ENCODE results near the gene KCNQ1. TPM values are rescaled to one million over a fixed set of nuclear protein-coding genes. Genes with fewer than 3 reads are reported as not detected.

KCNQ1 gene
- total RNA-seq, 1 experiment from 2014 or later: 1.0 TPM

DNA sequence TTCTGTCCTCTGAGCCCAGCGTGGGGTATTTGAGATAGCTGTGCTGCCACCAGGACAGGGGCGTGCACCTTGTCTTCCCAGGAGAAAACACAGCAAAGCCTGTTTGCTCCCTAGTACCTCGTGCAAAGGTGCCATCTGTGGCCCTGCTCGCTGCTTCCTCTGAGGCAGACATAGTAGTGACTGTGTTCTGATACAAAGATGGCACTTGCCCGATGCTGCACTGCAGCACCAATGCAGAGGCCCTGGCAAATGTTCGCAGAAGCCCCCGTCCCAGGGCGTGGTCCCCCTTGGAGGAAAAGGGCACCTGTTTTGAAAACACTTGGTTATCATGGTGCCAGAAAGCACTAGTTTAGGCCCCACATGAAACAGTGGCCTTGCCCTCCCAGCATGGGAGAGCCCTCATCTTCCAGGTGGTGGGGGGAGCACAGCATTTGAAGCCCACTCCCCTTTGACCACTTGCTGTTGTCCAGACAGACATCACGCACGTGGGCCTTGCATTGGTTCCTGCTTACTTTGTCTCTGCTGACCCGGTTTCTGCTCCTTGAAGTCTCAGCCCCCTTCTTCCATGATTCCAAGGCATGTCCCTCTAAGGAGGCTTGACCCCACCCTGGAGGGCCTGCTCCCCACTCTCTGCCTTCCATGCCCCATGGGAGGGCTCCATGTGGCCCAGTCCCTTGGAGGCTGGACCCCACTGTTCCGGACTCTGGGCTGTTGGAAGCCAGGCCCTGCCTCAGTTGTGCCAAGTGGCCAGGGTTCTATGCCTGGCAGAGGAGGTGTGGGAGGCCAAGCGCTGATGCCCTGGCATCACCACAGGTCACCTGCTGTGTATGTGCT lies 145.5 kb downstream of the KCNQ1 start:
- ChIA-PET POLR2A (no interaction called here), CTCF (no interaction called here)
- TF ChIP-seq, protein P1, sequence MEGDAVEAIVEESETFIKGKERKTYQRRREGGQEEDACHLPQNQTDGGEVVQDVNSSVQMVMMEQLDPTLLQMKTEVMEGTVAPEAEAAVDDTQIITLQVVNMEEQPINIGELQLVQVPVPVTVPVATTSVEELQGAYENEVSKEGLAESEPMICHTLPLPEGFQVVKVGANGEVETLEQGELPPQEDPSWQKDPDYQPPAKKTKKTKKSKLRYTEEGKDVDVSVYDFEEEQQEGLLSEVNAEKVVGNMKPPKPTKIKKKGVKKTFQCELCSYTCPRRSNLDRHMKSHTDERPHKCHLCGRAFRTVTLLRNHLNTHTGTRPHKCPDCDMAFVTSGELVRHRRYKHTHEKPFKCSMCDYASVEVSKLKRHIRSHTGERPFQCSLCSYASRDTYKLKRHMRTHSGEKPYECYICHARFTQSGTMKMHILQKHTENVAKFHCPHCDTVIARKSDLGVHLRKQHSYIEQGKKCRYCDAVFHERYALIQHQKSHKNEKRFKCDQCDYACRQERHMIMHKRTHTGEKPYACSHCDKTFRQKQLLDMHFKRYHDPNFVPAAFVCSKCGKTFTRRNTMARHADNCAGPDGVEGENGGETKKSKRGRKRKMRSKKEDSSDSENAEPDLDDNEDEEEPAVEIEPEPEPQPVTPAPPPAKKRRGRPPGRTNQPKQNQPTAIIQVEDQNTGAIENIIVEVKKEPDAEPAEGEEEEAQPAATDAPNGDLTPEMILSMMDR (IDR thresholded peaks at IDR 0.05; ENCODE audit: insufficient read depth in 1 of 2, low read depth in 1 of 2, low read length in 1 of 2, severe bottlenecking in 1 of 2, unreplicated experiment in 1 of 2): no peak
- Mint-ChIP-seq H3K4me1 (ENCODE audit: low read depth, unreplicated experiment) (no peaks in the 10 kb centered on the region), H3K36me3 (ENCODE audit: insufficient read depth, unreplicated experiment) (no peaks in the 10 kb centered on the region), H3K9me3 (ENCODE audit: unreplicated experiment) (no peaks in the 10 kb centered on the region), H3K27me3 (ENCODE audit: insufficient read depth, unreplicated experiment) (peaks cover 8% of the 10 kb centered on the region), H3K27ac (ENCODE audit: unreplicated experiment) (no peak overlapping the region), H3K4me3 (ENCODE audit: unreplicated experiment) (no peak overlapping the region)
- Histone ChIP-seq H3K9me3 (no peaks in the 10 kb centered on the region; the same call in 1 of the 2 replicates), H3K27me3 (replicated peaks; ENCODE audit: control insufficient read depth, insufficient read depth, low read length) (no peaks in the 10 kb centered on the region; the same call in 1 of the 2 replicates), H3K4me1 (no peaks in the 10 kb centered on the region), H3K4me3 (ENCODE audit: low read depth, low read length) (no peak overlapping the region), H3K36me3 (ENCODE audit: control insufficient read depth, insufficient read depth, low read length) (no peaks in the 10 kb centered on the region)
- no TSS peak for BruUV-seq (replicated peaks)
- DNase-seq: no peak
- intact Hi-C loops (cut with micrococcal nuclease; ENCODE audit: unreplicated experiment): no loop called here

DNA sequence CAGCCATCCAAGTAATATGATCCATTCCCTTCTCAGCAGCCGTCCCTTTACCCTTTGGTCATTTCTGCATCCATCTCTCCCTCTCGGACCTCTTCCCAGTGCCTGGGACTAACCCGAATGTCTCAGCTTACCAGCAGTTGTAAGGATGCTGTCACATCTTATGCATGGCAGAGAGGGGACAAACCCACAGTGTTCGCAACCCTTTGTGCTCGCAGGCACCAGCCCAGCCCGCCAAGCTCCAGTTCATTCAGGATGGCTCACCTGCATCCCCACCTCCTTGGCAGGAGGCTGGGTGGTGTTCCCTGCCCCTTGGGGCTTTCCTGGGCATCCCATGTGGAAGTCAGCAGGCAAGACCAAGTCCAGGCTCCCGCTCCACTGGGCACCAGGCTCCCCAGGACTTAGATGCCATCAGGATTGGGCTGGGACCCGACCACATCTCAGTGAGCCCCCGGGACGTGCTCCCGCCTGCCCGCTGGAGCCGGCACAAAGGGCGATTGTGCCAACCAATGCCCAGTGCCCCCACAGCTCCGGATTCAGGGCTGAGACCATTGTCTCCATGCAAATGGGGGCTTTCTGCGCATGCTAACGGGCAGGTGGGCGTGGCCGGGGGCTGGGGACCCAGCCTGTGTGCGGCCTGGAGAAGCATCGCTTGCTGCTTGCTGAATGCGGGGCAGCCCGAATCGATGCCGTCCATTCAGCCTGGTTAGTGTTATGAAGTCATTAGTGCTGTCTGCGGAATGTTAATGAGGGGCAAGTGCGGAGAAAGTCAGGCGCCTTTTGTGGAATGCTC lies 146.4 kb downstream of the KCNQ1 start:
- POLR2A ChIA-PET: no interaction called here
- no peak for DNase-seq

DNA sequence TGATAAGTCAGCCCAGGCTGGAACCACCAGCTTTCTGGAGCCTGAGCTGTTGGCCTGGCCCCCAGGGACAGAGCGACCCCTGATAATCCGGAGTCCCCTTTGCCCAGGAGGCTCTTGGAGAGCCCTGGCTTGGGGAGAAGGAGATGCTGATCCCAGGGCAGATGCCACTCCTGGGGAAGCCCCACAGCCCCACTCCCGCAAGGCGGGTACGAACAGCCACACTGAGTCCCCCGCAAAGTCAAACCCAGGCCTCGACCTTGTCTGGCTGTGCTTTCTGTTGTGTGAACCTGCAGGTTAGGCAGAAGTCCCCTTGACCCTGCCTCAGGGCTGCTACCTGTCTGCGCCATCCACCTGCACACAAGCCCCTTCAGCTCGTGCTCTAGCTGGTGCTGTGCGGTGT lies 147.0 kb downstream of the KCNQ1 start:
- H3K27ac Mint-ChIP-seq (ENCODE audit: unreplicated experiment): no peak overlapping the region
- intact Hi-C loops (cut with micrococcal nuclease; ENCODE audit: unreplicated experiment): no loop called here
- no peak for DNase-seq
- peaks cover 15% of the 10 kb centered on the region for H3K27me3 Mint-ChIP-seq (ENCODE audit: insufficient read depth, unreplicated experiment)
- Histone ChIP-seq H3K36me3 (ENCODE audit: control insufficient read depth, insufficient read depth, low read length) (no peaks in the 10 kb centered on the region), H3K9me3 (no peaks in the 10 kb centered on the region; the same call in 1 of the 2 replicates), H3K27me3 (replicated peaks; ENCODE audit: control insufficient read depth, insufficient read depth, low read length) (no peaks in the 10 kb centered on the region; the same call in 1 of the 2 replicates), H3K4me3 (ENCODE audit: low read depth, low read length) (no peak overlapping the region), H3K4me1 (no peaks in the 10 kb centered on the region)
- H3K4me1 Mint-ChIP-seq (ENCODE audit: low read depth, unreplicated experiment): no peaks in the 10 kb centered on the region
- no TSS peak for BruUV-seq (replicated peaks)
- no peaks in the 10 kb centered on the region for H3K36me3 Mint-ChIP-seq (ENCODE audit: insufficient read depth, unreplicated experiment)
- TF ChIP-seq, protein P1 (IDR thresholded peaks at IDR 0.05; ENCODE audit: insufficient read depth in 1 of 2, low read depth in 1 of 2, low read length in 1 of 2, severe bottlenecking in 1 of 2, unreplicated experiment in 1 of 2): no peak
- ChIA-PET POLR2A (no interaction called here), CTCF (no interaction called here)
- H3K4me3 Mint-ChIP-seq (ENCODE audit: unreplicated experiment): no peak overlapping the region
- H3K9me3 Mint-ChIP-seq (ENCODE audit: unreplicated experiment): no peaks in the 10 kb centered on the region

More for the DNA sequence above, 146.4 kb downstream of the KCNQ1 start:
- intact Hi-C loops (cut with micrococcal nuclease; ENCODE audit: unreplicated experiment): no loop called here
- Mint-ChIP-seq H3K27ac (ENCODE audit: unreplicated experiment) (no peak overlapping the region), H3K4me1 (ENCODE audit: low read depth, unreplicated experiment) (no peaks in the 10 kb centered on the region), H3K4me3 (ENCODE audit: unreplicated experiment) (no peak overlapping the region), H3K36me3 (ENCODE audit: insufficient read depth, unreplicated experiment) (no peaks in the 10 kb centered on the region), H3K27me3 (ENCODE audit: insufficient read depth, unreplicated experiment) (peaks cover 13% of the 10 kb centered on the region), H3K9me3 (ENCODE audit: unreplicated experiment) (no peaks in the 10 kb centered on the region)
- no peaks in the 10 kb centered on the region; the same call in 1 of the 2 replicates for H3K27me3 ChIP-seq (replicated peaks; ENCODE audit: control insufficient read depth, insufficient read depth, low read length)
- H3K4me3 ChIP-seq (ENCODE audit: low read depth, low read length): no peak overlapping the region
- H3K36me3 ChIP-seq (ENCODE audit: control insufficient read depth, insufficient read depth, low read length): no peaks in the 10 kb centered on the region
- no peaks in the 10 kb centered on the region for H3K4me1 ChIP-seq
- no TSS peak for BruUV-seq (replicated peaks)
- no peaks in the 10 kb centered on the region; the same call in 1 of the 2 replicates for H3K9me3 ChIP-seq
- CTCF ChIA-PET: no interaction called here
- TF ChIP-seq, protein P1 (IDR thresholded peaks at IDR 0.05; ENCODE audit: insufficient read depth in 1 of 2, low read depth in 1 of 2, low read length in 1 of 2, severe bottlenecking in 1 of 2, unreplicated experiment in 1 of 2): no peak

Data from Caco-2 (cell line).